Choroid plexus epithelial cell (primary cell): ENCODE results near the gene PPP2R5C.

ENCODE experiments used
- DNase-seq: peaks from one replicate; pipeline ENCODE4 v3.0.0-alpha.2; 2010; ENCODE audit warnings: low read depth
- H3K4me3 ChIP-seq: 2 replicates; pipeline ENCODE4 v1.5.1; 2011; ENCODE audit warnings: low read depth, mild to moderate bottlenecking, control low read depth, low read length, moderate library complexity
- TF ChIP-seq, protein P1 (sequence below): conservative IDR thresholded peaks from 2 replicates; pipeline ENCODE4 v1.5.1; 2011; ENCODE audit warnings: low read depth, mild to moderate bottlenecking, control low read depth, inconsistent platforms, low read length, moderate library complexity

The PPP2R5C gene

DNA sequence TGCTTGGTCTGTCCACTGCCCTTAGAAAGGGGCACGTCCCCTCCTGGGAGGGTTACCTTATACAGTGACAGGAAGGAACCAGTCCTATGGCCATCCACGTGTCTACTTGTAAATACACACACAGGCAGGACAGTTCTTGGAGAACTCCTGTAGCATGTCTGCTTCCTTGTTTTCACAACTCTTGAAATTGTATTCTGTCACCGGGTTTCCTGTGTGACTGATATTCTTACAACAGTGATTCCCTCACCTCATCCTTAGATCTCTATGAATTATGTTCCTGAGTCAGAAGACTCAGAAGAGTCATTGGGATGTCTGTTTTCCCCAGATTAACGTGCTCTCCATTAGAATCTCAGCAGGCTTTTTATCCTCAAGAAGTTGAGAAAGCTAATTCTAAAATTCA is 158.8 kb downstream of the PPP2R5C start:
- DNase-seq: no peak
- no peak overlapping the region for H3K4me3 ChIP-seq
- TF ChIP-seq, protein P1, sequence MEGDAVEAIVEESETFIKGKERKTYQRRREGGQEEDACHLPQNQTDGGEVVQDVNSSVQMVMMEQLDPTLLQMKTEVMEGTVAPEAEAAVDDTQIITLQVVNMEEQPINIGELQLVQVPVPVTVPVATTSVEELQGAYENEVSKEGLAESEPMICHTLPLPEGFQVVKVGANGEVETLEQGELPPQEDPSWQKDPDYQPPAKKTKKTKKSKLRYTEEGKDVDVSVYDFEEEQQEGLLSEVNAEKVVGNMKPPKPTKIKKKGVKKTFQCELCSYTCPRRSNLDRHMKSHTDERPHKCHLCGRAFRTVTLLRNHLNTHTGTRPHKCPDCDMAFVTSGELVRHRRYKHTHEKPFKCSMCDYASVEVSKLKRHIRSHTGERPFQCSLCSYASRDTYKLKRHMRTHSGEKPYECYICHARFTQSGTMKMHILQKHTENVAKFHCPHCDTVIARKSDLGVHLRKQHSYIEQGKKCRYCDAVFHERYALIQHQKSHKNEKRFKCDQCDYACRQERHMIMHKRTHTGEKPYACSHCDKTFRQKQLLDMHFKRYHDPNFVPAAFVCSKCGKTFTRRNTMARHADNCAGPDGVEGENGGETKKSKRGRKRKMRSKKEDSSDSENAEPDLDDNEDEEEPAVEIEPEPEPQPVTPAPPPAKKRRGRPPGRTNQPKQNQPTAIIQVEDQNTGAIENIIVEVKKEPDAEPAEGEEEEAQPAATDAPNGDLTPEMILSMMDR: no peak

DNA sequence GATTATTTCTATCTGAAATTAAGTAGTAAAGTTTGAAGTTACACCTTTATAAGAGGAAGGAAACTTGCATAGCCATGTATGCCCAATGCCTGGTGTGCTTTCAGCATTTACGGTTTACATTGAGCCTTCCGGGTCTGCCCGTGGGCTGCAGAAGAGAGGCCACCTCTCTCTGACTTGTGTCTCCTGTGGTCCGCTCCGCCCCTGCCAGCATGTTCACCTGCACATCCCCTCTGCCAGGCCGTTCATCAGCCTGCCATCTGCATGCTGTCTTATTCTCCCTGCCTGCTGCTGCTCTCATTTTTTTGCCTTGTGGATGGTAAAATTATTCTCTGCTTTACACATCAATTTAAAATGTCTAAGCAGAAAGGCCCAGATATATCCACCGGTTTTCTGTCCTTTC is 161.4 kb downstream of the PPP2R5C start:
- no peak overlapping the region for H3K4me3 ChIP-seq
- no peak for DNase-seq
- TF ChIP-seq, protein P1: no peak

DNA sequence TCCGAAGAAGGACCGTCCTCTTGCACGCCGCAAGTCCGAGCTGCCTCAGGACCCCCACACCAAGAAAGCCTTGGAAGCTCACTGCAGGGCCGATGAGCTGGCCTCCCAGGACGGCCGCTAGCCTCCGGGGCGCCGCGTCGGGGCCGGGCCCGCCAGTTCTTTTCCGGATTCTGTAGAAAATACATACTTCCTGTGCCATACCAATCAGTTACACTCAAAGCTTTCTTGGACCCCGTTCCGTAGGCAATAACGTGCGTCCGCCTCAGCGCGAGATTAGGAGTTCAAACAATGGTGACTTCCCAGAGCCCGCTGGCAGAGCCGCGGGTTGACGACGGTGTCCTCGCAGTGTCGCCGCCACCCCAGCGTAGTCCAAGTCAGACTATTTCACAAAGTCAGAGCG is 163.6 kb downstream of the PPP2R5C start:
- no peak for DNase-seq
- no peak overlapping the region for H3K4me3 ChIP-seq
- TF ChIP-seq, protein P1: no peak

DNA sequence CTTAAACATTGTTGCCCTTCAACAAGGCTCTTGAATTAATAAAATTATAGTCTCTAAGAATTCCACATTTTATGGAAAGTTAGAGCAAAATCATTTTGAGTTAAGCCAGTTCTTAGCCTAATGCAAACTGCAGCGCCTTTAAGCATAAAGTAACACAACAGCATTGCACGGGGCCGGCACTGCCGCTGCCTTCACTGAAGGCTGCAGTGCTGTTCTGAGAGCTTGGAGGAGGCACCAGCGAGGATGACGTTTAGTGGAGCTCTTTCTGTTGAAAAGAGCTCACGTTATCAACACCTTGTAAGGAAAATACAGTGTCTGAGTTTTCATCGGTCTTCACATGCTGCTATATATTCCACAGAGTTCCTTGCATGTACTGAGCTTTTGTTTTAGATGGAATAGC is 164.6 kb downstream of the PPP2R5C start:
- DNase-seq: no peak
- TF ChIP-seq, protein P1: no peak

DNA sequence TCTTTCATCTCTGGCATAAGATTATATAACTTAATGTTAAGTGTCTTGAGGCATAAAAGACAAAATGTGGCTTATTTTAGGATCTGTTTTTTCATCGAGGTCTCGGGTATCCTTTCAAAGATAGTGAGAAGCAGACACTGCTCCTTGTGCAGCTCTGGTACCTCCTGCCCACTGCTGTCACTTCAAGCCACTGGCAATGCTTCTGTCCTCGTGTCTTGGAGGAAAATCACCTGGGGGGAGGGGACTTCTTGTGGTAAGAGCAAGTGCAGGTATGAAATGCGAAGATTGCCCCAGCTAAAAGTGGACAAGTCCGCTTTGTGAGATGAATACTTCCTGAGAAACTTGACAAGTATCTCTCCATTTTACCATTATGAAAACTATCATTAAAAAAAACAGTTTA is 165.1 kb downstream of the PPP2R5C start:
- TF ChIP-seq, protein P1: no peak
- no peak overlapping the region for H3K4me3 ChIP-seq
- DNase-seq: no peak

More for the DNA sequence above, 164.6 kb downstream of the PPP2R5C start:
- no peak overlapping the region for H3K4me3 ChIP-seq

DNA sequence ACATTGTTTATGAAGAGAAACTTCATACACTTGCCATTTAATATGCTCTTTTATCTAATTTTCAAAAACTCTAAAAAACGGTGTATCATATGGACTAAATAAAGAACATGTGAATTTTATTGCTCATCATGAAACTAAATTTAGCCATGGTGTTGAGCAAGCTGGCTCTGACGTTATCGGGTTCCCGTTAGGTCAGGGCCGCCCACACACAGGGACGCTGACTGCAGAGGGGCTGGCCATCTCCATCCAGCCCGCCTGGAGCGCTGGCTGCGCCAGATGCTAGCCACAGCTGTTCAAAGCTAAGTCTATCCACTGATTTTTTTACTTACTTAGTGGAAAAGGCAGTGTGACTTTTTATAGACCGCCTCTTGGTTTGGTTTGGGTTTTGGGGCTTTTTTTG is 166.3 kb downstream of the PPP2R5C start:
- peak; percentile 99 for DNase-seq
- H3K4me3 ChIP-seq: no peak overlapping the region
- TF ChIP-seq, protein P1: no peak

DNA sequence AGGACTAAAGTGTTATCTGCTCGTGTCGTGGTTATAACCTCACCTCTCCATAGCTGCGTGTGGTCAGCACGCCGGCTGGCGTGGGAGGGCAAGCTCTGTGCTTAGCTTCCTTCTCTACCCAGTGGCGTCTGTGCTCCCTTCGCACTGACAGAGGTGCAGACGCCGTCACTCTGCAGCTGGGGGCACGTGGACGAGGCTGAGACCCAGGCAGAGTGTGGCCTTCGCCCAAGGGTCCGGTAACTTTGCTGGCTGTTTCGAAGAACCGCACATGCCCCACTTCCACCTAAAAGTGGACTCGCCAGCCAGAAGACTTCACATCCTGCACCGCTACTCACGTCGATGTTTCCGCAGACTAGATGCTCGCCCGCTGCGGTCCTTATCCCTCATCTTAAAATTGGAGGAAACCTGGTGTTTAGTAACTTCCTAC is 166.9 kb downstream of the PPP2R5C start:
- TF ChIP-seq, protein P1: no peak
- no peak for DNase-seq
- H3K4me3 ChIP-seq: no peak overlapping the region
